Thyroid gland (tissue), 4 donors: ENCODE measurements around the gene PLAC8.

Experiments used
- CTCF ChIP-seq, 6 experiments: fragments of 200-600 bp in 3 of 6; fragments of 450-650 bp in 3 of 6; sonication (generic) in 3 of 6; IDR thresholded peaks; one replicate each; pipeline ENCODE4 v1.5.1; 2016 to 2019; ENCODE audit warnings: antibody characterized with exemption in 6 of 6, mild to moderate bottlenecking in 2 of 6, inconsistent platforms in 1 of 6, moderate library complexity in 1 of 6
- POLR2A ChIP-seq, 2 donors: fragments of 450-650 bp; IDR thresholded peaks; one replicate each; pipeline ENCODE4 v1.6.1; 2017; ENCODE audit warnings: antibody characterized with exemption in 2 of 2, mild to moderate bottlenecking in 2 of 2, moderate library complexity in 1 of 2

- TF ChIP-seq CTCF (IDR thresholded peaks at IDR 0.05) (no peak), POLR2A (IDR thresholded peaks at IDR 0.05) (no peak)
These were observed 51.8 kb downstream of the PLAC8 start for GRCh38 chr4:83062739-83063138.
